Neural crest cell (in vitro differentiated cells): ENCODE measurements around the gene CERS1. TPM values are rescaled to one million over a fixed set of nuclear protein-coding genes. Genes with fewer than 3 reads are reported as not detected.
A peak's percentile ranks its signal among the peaks of the same experiment; 100 is the strongest.

Experiments
- DNase-seq: peaks from one replicate; pipeline ENCODE4 v3.0.0; 2021; ENCODE audit warnings: low read depth, mixed read lengths, low spot score
- H3K27ac Mint-ChIP-seq: one replicate; pipeline ENCODE4 v1.8.0; 2021; ENCODE audit warnings: mild to moderate bottlenecking, mixed read lengths; ENCODE audit not compliant: unreplicated experiment
- H3K27me3 Mint-ChIP-seq: 2 replicates; pipeline ENCODE4 v1.8.0; 2021; ENCODE audit warnings: low read depth, mild to moderate bottlenecking, mixed read lengths
- H3K36me3 Mint-ChIP-seq: 2 replicates; pipeline ENCODE4 v1.8.0; 2021; ENCODE audit warnings: low read depth, mild to moderate bottlenecking, mixed read lengths
- H3K4me1 Mint-ChIP-seq: 2 replicates; pipeline ENCODE4 v1.8.0; 2021; ENCODE audit warnings: mixed read lengths
- H3K4me3 Mint-ChIP-seq: one replicate; pipeline ENCODE4 v1.8.0; 2021; ENCODE audit warnings: mild to moderate bottlenecking, mixed read lengths
- H3K9me3 Mint-ChIP-seq: 2 replicates; pipeline ENCODE4 v1.8.0; 2021; ENCODE audit warnings: mixed read lengths
- total RNA-seq: library from RNA; stranded (reverse); gene quantifications from 2 replicates; pipeline ENCODE4 v1.2.1, GENCODE V29; 2021
- TF ChIP-seq, protein P1 (sequence below): fragments of 200-600 bp; sonication (generic); conservative IDR thresholded peaks from 2 replicates; pipeline ENCODE4 v1.5.0; 2021; ENCODE audit warnings: antibody characterized with exemption, mild to moderate bottlenecking

Gene CERS1
- total RNA-seq, 1 donor from 2014 or later, result 27.7 TPM

GRCh38 chr19:18898607-18899408 lies 2.9 kb upstream of the CERS1 start:
- Mint-ChIP-seq H3K36me3 (no peaks in the 10 kb centered on the region), H3K27ac (no peak overlapping the region), H3K4me1 (peaks cover 12% of the 10 kb centered on the region), H3K9me3 (no peaks in the 10 kb centered on the region), H3K27me3 (peaks cover 6% of the 10 kb centered on the region), H3K4me3 (peak overlapping the region; percentile 49)
- TF ChIP-seq, protein P1, sequence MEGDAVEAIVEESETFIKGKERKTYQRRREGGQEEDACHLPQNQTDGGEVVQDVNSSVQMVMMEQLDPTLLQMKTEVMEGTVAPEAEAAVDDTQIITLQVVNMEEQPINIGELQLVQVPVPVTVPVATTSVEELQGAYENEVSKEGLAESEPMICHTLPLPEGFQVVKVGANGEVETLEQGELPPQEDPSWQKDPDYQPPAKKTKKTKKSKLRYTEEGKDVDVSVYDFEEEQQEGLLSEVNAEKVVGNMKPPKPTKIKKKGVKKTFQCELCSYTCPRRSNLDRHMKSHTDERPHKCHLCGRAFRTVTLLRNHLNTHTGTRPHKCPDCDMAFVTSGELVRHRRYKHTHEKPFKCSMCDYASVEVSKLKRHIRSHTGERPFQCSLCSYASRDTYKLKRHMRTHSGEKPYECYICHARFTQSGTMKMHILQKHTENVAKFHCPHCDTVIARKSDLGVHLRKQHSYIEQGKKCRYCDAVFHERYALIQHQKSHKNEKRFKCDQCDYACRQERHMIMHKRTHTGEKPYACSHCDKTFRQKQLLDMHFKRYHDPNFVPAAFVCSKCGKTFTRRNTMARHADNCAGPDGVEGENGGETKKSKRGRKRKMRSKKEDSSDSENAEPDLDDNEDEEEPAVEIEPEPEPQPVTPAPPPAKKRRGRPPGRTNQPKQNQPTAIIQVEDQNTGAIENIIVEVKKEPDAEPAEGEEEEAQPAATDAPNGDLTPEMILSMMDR, result no peak
- no peak for DNase-seq

DNA sequence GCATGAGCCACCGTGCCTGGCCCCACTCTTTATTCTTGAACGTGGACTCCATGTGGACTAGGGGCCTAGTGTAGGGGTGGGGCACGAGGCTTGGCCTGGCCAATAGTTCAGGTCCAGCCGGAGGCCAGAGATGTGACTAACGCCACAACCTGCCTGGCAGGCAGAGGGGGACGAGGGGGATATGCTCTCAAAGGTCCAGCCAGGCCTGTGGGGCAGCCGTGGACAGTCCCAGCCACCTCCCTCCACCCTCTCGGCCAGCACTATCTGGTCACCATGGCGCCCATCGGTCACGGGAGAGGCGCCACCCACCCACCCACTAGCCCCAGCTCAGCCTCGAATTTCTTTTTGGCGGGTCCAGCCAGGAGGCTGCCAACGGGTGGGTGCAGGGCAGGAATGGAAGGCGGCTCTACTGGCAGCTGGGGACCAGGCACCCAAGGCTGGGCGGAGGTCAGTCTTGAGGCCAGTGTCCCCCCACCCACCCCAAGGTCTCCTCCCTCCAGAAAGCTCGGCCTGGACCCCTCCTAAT lies 2.2 kb upstream of the CERS1 start:
- no peak for DNase-seq
- no peaks in the 10 kb centered on the region for H3K36me3 Mint-ChIP-seq
- H3K27ac Mint-ChIP-seq, result no peak overlapping the region
- TF ChIP-seq, protein P1, result no peak
- H3K9me3 Mint-ChIP-seq, result no peaks in the 10 kb centered on the region
- peaks cover 12% of the 10 kb centered on the region for H3K4me1 Mint-ChIP-seq
- peaks cover 6% of the 10 kb centered on the region for H3K27me3 Mint-ChIP-seq
- peak overlapping the region; percentile 90 for H3K4me3 Mint-ChIP-seq

GRCh38 chr19:18897094-18898029 lies 1.4 kb upstream of the CERS1 start:
- Mint-ChIP-seq H3K4me1 (peaks cover 12% of the 10 kb centered on the region), H3K36me3 (no peaks in the 10 kb centered on the region), H3K9me3 (no peaks in the 10 kb centered on the region), H3K4me3 (peak overlapping the region; percentile 90), H3K27me3 (peaks cover 6% of the 10 kb centered on the region), H3K27ac (peak overlapping the region; percentile 84)
- TF ChIP-seq, protein P1, result no peak
- DNase-seq, result no peak

DNA sequence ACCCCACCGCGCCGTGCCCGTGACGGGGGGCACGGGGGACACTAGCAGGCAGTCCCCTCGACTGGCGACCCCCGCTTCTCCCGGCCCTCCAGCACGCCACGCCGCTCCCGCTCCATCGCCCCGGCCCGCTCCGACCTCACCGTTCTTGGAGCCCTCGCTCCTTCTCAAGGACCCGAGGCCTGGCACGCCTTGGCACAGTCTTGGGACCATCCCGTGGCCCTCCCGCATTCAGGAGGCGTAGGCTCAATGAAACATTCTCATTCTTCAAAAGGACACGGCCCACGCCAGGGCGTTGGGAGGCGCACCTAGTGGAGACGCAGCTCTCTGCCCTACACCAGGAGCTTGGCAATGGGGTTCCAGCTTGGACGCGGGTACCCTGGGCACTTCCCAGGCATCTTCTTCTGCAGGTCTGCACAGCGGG lies 473 bp upstream of the CERS1 start:
- DNase-seq, result no peak
- H3K4me1 Mint-ChIP-seq, result peaks cover 12% of the 10 kb centered on the region
- TF ChIP-seq, protein P1, result no peak
- no peak overlapping the region for H3K27ac Mint-ChIP-seq
- no peaks in the 10 kb centered on the region for H3K9me3 Mint-ChIP-seq
- no peaks in the 10 kb centered on the region for H3K36me3 Mint-ChIP-seq
- peaks cover 6% of the 10 kb centered on the region for H3K27me3 Mint-ChIP-seq
- H3K4me3 Mint-ChIP-seq, result peak overlapping the region; percentile 90

DNA sequence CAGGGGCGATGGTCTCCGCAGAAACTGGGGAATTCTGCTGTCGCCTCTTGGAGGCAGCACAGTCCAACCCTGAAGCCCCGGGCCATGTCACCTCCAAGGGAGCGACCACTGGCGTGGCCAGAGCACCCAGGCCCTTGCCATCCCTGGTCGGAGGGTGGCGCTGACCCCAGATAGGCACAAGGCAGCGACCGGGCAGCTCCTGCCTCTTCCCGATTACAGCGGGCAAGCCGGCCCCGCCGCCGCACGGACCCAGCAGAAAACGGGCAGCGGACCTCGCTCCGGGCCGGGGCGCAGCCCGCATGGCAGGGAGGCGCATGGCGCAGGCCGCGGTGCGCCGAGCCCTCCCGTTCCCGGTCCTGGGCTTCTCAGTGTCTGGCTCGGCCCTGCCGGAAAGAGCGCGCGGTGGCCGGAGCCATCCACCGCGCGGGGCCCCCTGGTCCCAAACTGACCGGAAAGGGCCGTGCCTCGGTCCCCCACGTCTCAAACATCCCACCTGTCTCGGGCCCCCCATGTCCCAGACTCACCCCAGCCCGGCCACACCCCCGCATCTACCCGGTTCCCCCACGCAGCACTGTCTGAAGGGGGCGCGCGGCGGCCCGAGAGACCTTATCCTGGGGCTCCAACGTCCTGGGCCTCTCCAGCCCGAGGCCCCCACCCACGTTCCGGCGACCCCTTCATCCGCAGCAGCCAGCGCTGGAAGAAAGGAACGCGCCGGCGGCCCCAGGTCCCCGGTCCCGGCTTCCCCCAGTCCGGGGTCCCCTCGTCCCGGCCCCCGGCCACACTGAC lies 727 bp downstream of the CERS1 start:
- Mint-ChIP-seq H3K36me3 (no peaks in the 10 kb centered on the region), H3K4me3 (peak overlapping the region; percentile 92), H3K27ac (peak overlapping the region; percentile 84), H3K4me1 (peaks cover 12% of the 10 kb centered on the region), H3K9me3 (no peaks in the 10 kb centered on the region), H3K27me3 (peaks cover 6% of the 10 kb centered on the region)
- TF ChIP-seq, protein P1, result peak; percentile 54
- DNase-seq, result peak; percentile 69
